ENCODE results near the gene PLEKHB2.
"Not testable (repeated sequence)": the region's sequence is repeated elsewhere in the genome, so short reads cannot be mapped to it uniquely, and the experiment has no call there.

Gene PLEKHB2

GRCh38 chr2:131113566-131114227, 8.6 kb downstream of the PLEKHB2 start:
- H3K4me3 ChIP-seq (ENCODE audit: low read length), result no peak overlapping the region
- TF ChIP-seq ZNF274 (IDR thresholded peaks at IDR 0.05; ENCODE audit: low read depth, low read length), result no peak

GRCh38 chr2:131114950-131115349, 9.8 kb downstream of the PLEKHB2 start:
- not testable (repeated sequence) for H3K4me3 ChIP-seq (ENCODE audit: low read length)

- no peak for TF ChIP-seq ZNF274 (IDR thresholded peaks at IDR 0.05; ENCODE audit: low read depth, low read length)
- no peak overlapping the region for H3K4me3 ChIP-seq (ENCODE audit: low read length)
These were observed 10.6 kb downstream of the PLEKHB2 start for GRCh38 chr2:131115752-131116151.

GRCh38 chr2:131120815-131121317, 15.7 kb downstream of the PLEKHB2 start:
- no peak for TF ChIP-seq ZNF274 (IDR thresholded peaks at IDR 0.05; ENCODE audit: low read depth, low read length)
- H3K4me3 ChIP-seq (ENCODE audit: low read length), result no peak overlapping the region

- H3K4me3 ChIP-seq (ENCODE audit: low read length), result no peak overlapping the region
- no peak for TF ChIP-seq ZNF274 (IDR thresholded peaks at IDR 0.05; ENCODE audit: low read depth, low read length)
These were observed 16.3 kb downstream of the PLEKHB2 start for GRCh38 chr2:131121464-131121863.

GRCh38 chr2:131122496-131122895, 17.4 kb downstream of the PLEKHB2 start:
- H3K4me3 ChIP-seq (ENCODE audit: low read length), result no peak overlapping the region
- TF ChIP-seq ZNF274 (IDR thresholded peaks at IDR 0.05; ENCODE audit: low read depth, low read length), result no peak

GRCh38 chr2:131123192-131123591, 18.1 kb downstream of the PLEKHB2 start:
- TF ChIP-seq ZNF274 (IDR thresholded peaks at IDR 0.05; ENCODE audit: low read depth, low read length), result no peak
- H3K4me3 ChIP-seq (ENCODE audit: low read length), result no peak overlapping the region

- no peak for TF ChIP-seq ZNF274 (IDR thresholded peaks at IDR 0.05; ENCODE audit: low read depth, low read length)
- H3K4me3 ChIP-seq (ENCODE audit: low read length), result no peak overlapping the region
These were observed 20.1 kb downstream of the PLEKHB2 start for GRCh38 chr2:131125195-131125757.

- no peak for TF ChIP-seq ZNF274 (IDR thresholded peaks at IDR 0.05; ENCODE audit: low read depth, low read length)
- no peak overlapping the region for H3K4me3 ChIP-seq (ENCODE audit: low read length)
These were observed 21.3 kb downstream of the PLEKHB2 start for GRCh38 chr2:131126436-131126835.

- no peak for TF ChIP-seq ZNF274 (IDR thresholded peaks at IDR 0.05; ENCODE audit: low read depth, low read length)
These were observed 21.9 kb downstream of the PLEKHB2 start for GRCh38 chr2:131127076-131127475.

GRCh38 chr2:131127981-131128380, 22.8 kb downstream of the PLEKHB2 start:
- TF ChIP-seq ZNF274 (IDR thresholded peaks at IDR 0.05; ENCODE audit: low read depth, low read length), result no peak
- no peak overlapping the region for H3K4me3 ChIP-seq (ENCODE audit: low read length)

More at GRCh38 chr2:131127076-131127475, 21.9 kb downstream of the PLEKHB2 start:
- no peak overlapping the region for H3K4me3 ChIP-seq (ENCODE audit: low read length)

- TF ChIP-seq ZNF274 (IDR thresholded peaks at IDR 0.05; ENCODE audit: low read depth, low read length), result no peak
- H3K4me3 ChIP-seq (ENCODE audit: low read length), result no peak overlapping the region
These were observed 25.1 kb downstream of the PLEKHB2 start for GRCh38 chr2:131130298-131130596.

GRCh38 chr2:131132729-131133128, 27.6 kb downstream of the PLEKHB2 start:
- TF ChIP-seq ZNF274 (IDR thresholded peaks at IDR 0.05; ENCODE audit: low read depth, low read length), result no peak
- no peak overlapping the region for H3K4me3 ChIP-seq (ENCODE audit: low read length)

- TF ChIP-seq ZNF274 (IDR thresholded peaks at IDR 0.05; ENCODE audit: low read depth, low read length), result no peak
- no peak overlapping the region for H3K4me3 ChIP-seq (ENCODE audit: low read length)
These were observed 35.4 kb downstream of the PLEKHB2 start for GRCh38 chr2:131140581-131140980.

GRCh38 chr2:131142849-131143248, 37.7 kb downstream of the PLEKHB2 start:
- H3K4me3 ChIP-seq (ENCODE audit: low read length), result no peak overlapping the region
- no peak for TF ChIP-seq ZNF274 (IDR thresholded peaks at IDR 0.05; ENCODE audit: low read depth, low read length)

GRCh38 chr2:131143803-131144202, 38.7 kb downstream of the PLEKHB2 start:
- no peak overlapping the region for H3K4me3 ChIP-seq (ENCODE audit: low read length)
- no peak for TF ChIP-seq ZNF274 (IDR thresholded peaks at IDR 0.05; ENCODE audit: low read depth, low read length)
